ENCODE results near the gene CASP9.
A peak's percentile ranks its signal among the peaks of the same experiment; 100 is the strongest.

Gene CASP9

DNA sequence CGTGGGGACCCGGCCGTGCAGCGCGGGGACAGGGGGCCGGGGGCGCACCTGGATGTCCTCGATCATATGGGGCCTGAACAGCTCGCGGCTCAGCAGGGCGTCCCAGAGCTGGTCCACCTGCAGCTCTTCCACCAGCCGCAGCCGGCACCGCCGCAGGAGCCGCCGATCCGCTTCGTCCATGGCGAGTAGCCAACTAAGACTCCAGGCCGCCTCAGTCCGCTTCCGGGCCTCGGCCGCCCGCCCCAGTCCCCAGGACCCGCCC is at the start of gene CASP9:
Gene CASP9 (minus strand): TSS at position 195 of the 262 bp plus-strand sequence. CDS start 15 bp downstream, at position 180.
- DNase-seq: no peak

- DNase-seq: no peak
These were observed 49.5 kb upstream of the CASP9 start for GRCh38 chr1:15573477-15573876.

DNA sequence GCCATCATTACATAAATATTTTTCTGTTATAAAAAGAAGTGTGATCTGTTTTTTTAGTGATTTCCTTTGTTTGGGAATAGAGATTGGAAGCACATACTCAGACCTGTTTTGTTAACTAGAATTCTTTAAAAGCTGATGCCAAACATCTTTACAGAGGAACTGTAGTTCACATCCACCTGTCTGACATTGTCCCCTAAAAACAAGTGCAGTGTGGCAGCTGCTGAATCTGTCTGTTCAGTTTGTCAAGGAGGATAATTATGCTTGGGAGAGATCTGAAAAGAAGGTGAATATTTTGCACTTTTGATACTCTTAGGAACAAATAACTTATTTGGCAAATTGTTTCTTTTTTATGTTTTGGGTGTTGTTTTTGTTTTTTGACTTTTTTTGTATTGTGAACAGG is 47.3 kb upstream of the CASP9 start:
- no peak for DNase-seq

GRCh38 chr1:15570861-15571260 is 46.8 kb upstream of the CASP9 start:
- no peak for DNase-seq

DNA sequence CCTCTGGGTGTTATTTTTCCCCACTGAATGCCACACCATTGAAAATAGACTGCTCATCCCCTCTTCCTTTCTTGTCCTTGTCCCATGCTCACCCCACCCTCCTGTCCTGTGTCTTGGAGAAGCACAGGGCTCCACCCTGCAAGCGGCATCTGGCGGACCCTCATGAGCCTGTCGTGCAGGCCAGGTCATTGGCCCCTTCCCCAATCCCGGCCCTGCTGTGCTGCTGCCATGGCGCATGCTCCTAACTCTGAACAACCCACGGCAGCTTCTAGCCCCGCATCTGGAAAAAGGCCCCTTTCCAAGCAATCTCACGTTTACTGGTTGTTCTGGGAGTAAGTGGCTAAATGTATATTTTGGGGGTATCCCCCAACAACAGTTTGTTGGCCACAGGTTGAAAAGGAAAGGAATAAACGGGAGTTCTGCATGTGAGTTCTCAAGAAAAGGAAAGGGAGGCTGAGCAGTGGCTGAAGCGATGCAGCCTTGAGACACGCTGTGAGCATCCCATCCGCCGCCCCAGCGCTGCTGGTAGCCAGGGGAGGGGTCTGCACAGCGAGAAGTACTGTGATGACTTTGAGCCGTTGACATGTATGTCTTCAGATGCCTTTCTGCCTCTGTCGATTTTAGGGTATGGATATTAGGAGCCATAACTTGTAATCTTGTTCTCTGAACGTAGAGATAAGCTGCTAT is 44.5 kb upstream of the CASP9 start:
- DNase-seq: no peak

DNA sequence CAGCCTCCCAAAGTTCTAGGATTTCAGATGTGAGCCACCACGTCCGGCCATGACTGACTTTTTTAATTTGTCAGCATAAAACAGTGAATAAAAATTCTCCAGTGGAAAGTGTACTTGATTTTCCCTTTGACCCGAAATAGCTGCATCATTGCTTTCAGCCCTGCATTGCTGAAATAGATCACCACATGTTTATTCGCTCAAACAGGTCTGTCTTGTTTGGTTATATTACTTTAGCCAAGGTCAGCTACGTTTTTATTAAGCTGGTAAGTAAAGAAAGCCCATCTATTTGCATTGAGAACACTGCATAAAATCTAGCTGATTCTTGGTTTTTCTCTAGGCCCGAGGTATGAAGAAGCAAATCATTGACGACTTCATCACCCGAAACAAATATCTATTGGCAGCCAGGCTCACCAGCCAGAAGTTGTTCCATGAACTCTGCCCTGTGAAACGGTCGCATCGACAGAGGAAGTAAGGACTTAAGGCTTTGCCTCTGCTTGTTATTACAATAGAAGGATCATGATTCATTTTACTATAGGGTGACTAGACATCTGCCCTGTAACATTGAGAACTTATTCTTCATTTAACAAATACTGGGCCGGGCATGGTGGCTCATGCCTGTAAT is 35.3 kb upstream of the CASP9 start:
- DNase-seq: no peak

DNA sequence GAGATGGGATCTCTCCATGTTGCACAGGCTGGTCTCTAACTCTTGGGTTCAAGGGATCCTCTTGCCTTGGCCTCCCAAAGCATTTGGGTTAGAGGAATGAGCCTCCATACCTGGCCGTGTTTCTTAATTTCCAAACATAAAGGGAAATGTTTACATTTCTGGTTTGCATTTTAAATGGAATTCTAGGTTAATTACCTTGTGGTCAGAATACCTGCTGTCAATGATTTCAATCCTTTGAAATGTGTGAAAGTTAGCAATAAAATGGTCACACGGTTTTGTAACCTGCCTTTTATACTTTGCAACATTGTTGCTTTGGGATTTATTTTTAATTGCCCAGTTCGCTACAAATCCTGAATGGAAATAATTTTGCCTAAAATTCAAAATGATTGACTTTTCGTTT is 34.5 kb upstream of the CASP9 start:
- DNase-seq: no peak

- DNase-seq: no peak
These were observed 33.6 kb upstream of the CASP9 start for GRCh38 chr1:15557594-15557993.

DNA sequence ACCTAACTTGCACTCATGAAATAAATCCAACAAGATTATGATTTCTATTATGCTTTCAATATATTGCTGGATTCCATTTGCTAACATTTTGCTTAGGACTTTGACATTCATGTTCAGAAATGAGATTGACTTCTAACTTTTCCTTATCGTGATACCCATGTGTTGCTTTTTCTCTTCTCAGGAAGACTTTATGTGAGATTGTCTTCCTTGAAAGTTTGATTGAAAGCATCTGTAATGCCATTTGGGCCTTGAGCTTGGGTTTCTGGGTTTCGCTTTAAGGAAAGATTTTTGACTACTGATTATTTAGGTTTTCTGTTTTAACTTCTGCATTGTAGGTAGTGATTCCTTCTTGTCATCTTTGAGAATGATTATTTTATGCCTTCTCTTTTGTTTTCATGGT is 33.0 kb upstream of the CASP9 start:
- DNase-seq: no peak

- DNase-seq: no peak
These were observed 26.6 kb upstream of the CASP9 start for GRCh38 chr1:15550573-15550972.

GRCh38 chr1:15546641-15547040 is 22.6 kb upstream of the CASP9 start:
- DNase-seq: no peak

DNA sequence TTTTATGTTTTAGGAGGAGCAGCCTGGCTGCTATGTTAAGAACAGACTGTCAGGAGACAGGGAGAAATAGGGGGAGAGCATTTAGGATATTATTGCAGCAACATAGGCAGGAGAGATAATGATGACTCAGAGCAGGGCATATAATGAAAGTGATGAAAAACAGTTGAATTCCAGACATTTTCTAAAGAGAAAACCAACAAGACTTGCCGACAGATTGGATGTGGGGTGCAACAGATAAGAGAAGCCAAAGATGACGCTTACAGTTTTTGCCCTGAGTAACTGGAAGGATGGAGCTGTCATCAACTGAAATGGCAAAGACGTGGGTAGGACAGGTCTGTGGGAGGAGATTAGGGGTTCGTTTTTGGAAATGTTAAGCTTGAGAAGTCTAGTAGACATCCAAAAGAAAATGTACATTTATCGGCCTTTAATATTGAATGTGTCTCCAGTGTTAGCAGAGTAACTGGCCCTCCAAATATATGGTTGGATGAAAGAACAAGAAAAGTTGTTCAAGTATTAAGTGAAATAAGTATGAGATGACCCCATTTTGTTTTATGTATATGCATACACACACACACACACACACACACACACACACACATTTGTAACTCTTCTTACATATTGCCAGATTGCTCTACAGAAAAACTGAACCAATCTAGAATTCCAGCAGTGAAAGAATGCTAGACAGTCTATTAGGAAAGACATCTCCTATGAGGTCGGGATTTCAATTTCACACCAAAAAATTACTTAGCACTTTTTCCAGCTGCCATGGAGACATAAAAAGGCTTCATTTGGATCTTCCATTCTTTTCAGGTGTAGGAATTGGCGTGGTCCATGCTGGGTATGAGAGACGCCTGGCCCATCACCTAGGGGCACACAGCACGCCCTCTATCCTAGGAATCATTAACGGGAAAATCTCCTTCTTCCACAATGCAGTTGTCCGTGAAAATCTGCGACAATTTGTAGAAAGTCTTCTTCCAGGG is 19.9 kb upstream of the CASP9 start:
- no peak for DNase-seq

DNA sequence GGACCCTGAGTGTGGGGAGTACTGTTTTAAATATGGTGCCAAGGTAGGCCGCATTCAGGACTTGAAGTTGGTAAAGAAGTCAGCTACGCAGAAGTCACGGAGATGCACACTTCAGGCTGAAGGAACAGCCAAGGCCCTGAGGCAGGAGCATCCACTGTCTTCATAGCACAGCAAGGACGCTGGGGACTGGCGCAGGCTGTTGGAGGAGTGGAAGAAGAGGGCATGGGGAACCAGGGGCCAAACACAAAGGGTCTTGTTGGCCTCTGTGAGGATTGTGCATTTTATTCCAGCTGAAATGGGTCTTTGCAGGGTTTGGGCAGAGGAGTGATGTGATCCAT is 19.2 kb upstream of the CASP9 start:
- DNase-seq: no peak

- DNase-seq: no peak
These were observed 18.6 kb upstream of the CASP9 start for GRCh38 chr1:15542388-15543250.

- DNase-seq: no peak
These were observed 17.3 kb upstream of the CASP9 start for GRCh38 chr1:15541231-15541792.

GRCh38 chr1:15540186-15540585 is 16.2 kb upstream of the CASP9 start:
- no peak for DNase-seq

- DNase-seq: no peak
These were observed 14.8 kb upstream of the CASP9 start for GRCh38 chr1:15538771-15539170.

DNA sequence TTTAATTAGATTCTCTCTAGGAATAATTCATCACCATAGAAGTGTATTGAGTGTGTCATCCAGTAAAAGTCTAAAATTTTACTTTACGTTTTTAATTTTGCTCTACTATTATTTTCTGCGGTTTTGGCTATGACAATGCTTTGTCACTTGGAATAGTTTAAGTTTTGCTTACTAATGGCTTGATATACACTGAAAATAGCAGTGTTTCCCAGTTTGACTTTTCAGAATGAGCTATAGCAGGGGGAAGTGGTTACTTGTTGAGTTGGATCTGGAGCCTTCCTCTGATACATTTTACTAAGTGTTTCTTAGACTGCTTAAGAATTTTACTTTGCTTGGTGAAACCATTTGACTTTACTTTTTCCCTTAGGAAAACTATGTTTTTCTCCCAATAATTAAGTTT is 7.7 kb upstream of the CASP9 start:
- no peak for DNase-seq

- DNase-seq: no peak
These were observed 7.0 kb upstream of the CASP9 start for GRCh38 chr1:15531003-15531402.

DNA sequence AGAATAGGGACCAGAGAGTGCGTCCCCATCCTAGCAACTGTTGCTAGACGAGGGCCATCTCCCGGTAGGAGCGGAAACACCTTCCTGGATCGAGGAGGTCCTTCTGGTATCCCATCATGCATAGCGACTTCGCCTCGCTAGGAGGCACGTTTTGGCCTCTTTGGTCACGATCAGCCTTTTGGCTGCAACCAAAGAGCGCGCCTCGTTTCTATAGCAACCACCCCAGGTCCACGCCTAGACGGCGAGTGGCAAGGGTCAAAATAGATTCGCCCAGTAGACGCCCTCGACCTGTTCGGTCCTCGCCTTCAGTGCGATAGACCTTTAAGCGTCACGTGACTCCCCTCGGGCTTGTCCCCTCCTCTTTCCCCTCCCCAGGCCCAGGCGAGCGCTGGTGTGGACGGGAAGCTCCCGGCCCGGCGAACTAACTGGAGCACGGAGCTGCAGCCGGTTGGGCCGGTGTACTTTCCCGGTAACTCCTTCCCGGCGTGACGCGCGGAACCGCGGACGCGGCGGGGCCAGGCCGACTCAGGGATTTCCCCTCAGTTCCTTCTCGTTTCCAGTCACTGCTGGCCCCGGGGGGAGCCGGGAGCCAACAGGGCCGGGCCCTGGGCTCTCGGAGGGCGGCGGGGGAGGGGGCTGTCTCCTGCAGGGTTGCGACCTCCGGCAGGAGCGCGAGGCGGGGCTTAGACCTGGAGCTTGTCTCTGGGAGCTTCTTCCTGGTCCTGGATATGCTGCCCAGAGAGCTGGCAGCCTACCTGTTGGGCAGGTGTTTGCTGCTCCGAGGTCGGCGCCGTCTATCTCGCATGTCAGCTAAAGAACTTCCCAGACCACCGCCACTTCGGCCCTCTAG is 2.7 kb upstream of the CASP9 start, which contains the start of gene DNAJC16:
Gene DNAJC16 (plus strand): TSS at position 359 of the 850 bp plus-strand sequence. CDS start 2,258 bp downstream, outside the sequence.
- peak; percentile 99 for DNase-seq

DNA sequence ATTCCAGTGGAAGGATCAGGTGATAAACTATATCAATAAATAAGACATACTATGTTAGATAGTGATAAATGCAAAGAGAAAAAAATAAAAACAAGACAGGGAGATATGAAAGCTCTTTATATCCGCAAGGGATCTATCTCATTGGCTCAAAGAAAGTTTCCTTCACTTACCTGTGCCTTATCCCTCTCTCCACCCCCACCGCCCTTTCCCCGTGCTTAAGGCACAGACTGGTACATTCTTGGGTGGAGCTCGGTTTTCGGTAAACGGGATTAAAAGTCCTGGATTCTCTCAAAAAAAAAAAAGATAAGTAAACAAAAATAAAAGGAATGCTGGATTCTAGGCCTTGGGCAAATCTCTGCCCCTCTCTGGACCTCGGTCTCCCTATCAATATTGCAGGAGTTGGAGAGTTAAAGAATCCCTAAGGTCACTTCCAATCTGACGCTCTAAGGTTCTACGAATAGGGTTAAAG is 2.0 kb upstream of the CASP9 start:
- peak; percentile 66 for DNase-seq

Data from SHP77 treated with DMSO at 0.1 percent for 48 hours (cell line).